Keratinocyte (primary cell): ENCODE measurements around the gene PRKCE.

Experiments used
- CTCF ChIP-seq, 3 experiments: IDR thresholded peaks in 1 of 3; conservative IDR thresholded peaks in 1 of 3; optimal IDR thresholded peaks in 1 of 3; 2 replicates in 2 of 3; 3 replicates in 1 of 3; pipeline versions ENCODE3 to v1.5.1; 2011; ENCODE audit warnings: low read length in 3 of 3, mild to moderate bottlenecking in 3 of 3, moderate library complexity in 2 of 3, control low read depth in 1 of 3, inconsistent platforms in 1 of 3; ENCODE audit not compliant: insufficient read depth in 2 of 3; ENCODE audit errors: extremely low read depth in 1 of 3
- EZH2 ChIP-seq: IDR thresholded peaks from one replicate; pipeline ENCODE4 v1.6.1; 2012; ENCODE audit warnings: inconsistent platforms, mild to moderate bottlenecking, low read length, moderate library complexity

- no peak for TF ChIP-seq CTCF (optimal IDR thresholded peaks at IDR 0.05 in 1 of 3, IDR thresholded peaks at IDR 0.05 in 1 of 3, conservative IDR thresholded peaks at IDR 0.05 in 1 of 3; ENCODE audit: extremely low read depth in 1 of 3, insufficient read depth in 2 of 3, low read length in 3 of 3)
- TF ChIP-seq EZH2, result no peak
These were observed 516.4 kb downstream of the PRKCE start for GRCh38 chr2:46167924-46168323.
